ENCODE results near the gene DNAH10. TPM values are rescaled to one million over a fixed set of nuclear protein-coding genes. Genes with fewer than 3 reads are reported as not detected.

DNAH10 gene, protein sequence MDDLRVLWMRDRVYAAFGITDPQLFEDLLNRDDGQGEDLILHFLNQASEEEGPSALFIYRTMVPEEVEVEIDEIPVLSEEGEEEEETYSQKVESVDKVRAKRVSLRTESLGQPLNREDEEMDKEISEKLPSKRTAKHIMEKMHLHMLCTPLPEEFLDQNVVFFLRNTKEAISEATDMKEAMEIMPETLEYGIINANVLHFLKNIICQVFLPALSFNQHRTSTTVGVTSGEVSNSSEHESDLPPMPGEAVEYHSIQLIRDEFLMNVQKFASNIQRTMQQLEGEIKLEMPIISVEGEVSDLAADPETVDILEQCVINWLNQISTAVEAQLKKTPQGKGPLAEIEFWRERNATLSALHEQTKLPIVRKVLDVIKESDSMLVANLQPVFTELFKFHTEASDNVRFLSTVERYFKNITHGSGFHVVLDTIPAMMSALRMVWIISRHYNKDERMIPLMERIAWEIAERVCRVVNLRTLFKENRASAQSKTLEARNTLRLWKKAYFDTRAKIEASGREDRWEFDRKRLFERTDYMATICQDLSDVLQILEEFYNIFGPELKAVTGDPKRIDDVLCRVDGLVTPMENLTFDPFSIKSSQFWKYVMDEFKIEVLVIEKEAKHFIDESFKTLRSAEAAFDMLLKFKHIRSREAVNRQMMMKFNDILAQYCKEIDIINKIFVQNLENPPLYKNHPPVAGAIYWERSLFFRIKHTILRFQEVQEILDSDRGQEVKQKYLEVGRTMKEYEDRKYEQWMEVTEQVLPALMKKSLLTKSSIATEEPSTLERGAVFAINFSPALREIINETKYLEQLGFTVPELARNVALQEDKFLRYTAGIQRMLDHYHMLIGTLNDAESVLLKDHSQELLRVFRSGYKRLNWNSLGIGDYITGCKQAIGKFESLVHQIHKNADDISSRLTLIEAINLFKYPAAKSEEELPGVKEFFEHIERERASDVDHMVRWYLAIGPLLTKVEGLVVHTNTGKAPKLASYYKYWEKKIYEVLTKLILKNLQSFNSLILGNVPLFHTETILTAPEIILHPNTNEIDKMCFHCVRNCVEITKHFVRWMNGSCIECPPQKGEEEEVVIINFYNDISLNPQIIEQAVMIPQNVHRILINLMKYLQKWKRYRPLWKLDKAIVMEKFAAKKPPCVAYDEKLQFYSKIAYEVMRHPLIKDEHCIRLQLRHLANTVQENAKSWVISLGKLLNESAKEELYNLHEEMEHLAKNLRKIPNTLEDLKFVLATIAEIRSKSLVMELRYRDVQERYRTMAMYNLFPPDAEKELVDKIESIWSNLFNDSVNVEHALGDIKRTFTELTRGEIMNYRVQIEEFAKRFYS (N-terminal part only)
- 0.16 and 0.29 TPM in 2 replicates for total RNA-seq
- long read RNA-seq, result 0 reads

DNA sequence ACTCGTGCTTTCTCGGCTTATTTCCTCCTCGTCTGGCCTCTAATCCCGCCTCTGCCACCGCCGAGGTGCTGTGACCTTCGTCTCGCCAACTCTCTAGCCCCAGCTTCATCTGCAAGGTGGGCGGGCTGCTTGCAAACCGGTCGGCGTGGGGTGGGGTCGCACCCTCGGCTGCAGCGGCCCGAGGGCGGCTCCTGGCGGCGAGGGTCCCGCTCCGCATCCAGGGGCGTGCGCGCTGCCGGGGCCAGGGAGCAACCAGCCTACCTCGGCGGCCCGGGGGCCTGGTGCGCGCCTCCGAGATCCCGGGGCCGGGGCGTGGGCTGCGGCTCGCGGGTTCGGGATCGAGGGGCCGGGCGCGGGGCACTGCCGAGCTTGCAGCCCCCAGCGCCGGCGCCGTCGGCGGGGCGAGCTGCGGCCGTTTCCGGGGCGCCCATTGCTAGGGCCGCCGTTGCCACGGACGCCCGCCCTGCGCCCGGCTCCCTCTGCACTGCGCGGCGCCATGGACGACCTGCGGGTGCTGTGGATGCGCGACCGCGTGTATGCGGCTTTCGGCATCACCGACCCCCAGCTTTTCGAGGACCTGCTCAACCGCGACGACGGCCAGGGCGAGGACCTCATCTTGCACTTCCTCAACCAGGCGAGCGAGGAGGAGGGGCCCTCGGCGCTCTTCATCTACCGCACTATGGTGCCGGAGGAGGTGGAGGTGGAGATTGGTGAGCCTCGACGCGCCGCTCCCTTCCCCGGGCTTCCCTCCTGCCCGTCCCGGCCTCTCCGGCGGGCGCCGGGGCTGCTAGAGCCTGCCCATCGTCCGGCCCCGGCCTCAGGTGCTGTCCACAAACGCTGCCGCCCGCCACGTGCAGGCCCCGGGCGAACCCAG lies at the start of gene DNAH10:
Gene DNAH10 (plus strand): TSS at position 461 of the 874 bp plus-strand sequence. CDS start 36 bp downstream, at position 497.
- Mint-ChIP-seq H3K27ac (ENCODE audit: unreplicated experiment) (no peak within 1 kb of the TSS), H3K36me3 (ENCODE audit: unreplicated experiment) (peaks cover 10% of the 10 kb centered on the region), H3K9me3 (ENCODE audit: unreplicated experiment) (no peaks in the 10 kb centered on the region), H3K27me3 (ENCODE audit: unreplicated experiment) (peaks cover 6% of the 10 kb centered on the region), H3K4me3 (ENCODE audit: unreplicated experiment) (peak within 1 kb of the TSS; percentile 65), H3K4me1 (ENCODE audit: unreplicated experiment) (peaks cover 19% of the 10 kb centered on the region)
- TF ChIP-seq, protein P1, sequence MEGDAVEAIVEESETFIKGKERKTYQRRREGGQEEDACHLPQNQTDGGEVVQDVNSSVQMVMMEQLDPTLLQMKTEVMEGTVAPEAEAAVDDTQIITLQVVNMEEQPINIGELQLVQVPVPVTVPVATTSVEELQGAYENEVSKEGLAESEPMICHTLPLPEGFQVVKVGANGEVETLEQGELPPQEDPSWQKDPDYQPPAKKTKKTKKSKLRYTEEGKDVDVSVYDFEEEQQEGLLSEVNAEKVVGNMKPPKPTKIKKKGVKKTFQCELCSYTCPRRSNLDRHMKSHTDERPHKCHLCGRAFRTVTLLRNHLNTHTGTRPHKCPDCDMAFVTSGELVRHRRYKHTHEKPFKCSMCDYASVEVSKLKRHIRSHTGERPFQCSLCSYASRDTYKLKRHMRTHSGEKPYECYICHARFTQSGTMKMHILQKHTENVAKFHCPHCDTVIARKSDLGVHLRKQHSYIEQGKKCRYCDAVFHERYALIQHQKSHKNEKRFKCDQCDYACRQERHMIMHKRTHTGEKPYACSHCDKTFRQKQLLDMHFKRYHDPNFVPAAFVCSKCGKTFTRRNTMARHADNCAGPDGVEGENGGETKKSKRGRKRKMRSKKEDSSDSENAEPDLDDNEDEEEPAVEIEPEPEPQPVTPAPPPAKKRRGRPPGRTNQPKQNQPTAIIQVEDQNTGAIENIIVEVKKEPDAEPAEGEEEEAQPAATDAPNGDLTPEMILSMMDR (IDR thresholded peaks at IDR 0.05), result peak; percentile 60
- no peak for DNase-seq (ENCODE audit: extremely low spot score, unreplicated experiment)

DNA sequence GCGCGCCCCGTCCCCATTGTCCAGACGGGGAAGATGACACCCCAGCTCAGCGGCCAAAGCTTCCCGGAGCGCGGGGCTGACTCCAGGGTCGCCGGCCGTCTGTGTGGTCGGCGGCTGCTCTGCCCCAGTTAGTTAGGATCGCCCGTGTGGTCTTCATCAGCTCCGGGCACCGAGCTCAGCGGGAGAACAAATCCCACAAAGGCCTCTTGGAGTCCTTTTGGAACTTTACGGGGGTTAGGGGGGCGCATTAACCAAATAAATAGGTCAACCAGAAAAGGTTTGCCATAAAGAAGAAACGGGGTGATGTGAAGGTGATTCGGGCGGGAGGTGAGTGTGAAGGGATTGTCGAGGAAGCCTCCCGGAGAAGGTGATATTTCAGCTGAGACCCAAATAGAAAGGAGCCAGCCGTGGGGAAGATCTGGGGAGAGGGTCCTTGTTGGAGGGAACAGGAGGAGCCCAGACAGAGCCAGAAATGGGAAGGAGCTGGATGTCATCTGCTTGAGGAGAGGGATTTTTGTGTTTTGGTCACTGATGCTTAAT lies 49.3 kb upstream of the DNAH10 start:
- no peaks in the 10 kb centered on the region for H3K27me3 Mint-ChIP-seq (ENCODE audit: unreplicated experiment)
- peaks cover 35% of the 10 kb centered on the region for H3K4me1 Mint-ChIP-seq (ENCODE audit: unreplicated experiment)
- H3K36me3 Mint-ChIP-seq (ENCODE audit: unreplicated experiment), result no peaks in the 10 kb centered on the region
- TF ChIP-seq, protein P1 (IDR thresholded peaks at IDR 0.05), result no peak
- no peak for DNase-seq (ENCODE audit: extremely low spot score, unreplicated experiment)
- peak overlapping the region; percentile 42 for H3K27ac Mint-ChIP-seq (ENCODE audit: unreplicated experiment)
- H3K4me3 Mint-ChIP-seq (ENCODE audit: unreplicated experiment), result peak overlapping the region; percentile 87
- no peaks in the 10 kb centered on the region for H3K9me3 Mint-ChIP-seq (ENCODE audit: unreplicated experiment)

DNA sequence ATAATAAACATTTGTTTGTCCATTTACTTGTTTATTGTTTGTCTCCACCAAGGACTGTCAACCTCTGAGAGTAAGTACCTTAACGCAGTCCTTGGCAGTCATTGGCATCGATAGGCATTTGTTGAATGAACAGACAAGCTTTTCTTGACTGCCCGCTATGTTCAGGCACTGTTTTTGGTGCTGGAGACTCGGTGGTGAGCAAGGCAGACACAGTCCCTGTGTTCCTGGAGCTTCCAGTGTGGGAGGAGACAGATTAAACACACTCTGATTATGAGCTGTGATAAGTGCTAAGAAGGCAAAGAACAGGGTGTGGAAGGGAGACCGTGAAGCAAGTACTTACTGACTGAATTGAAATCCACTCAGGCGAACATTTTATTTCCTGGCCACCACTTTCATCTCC lies 48.7 kb upstream of the DNAH10 start:
- H3K9me3 Mint-ChIP-seq (ENCODE audit: unreplicated experiment), result no peaks in the 10 kb centered on the region
- H3K36me3 Mint-ChIP-seq (ENCODE audit: unreplicated experiment), result no peaks in the 10 kb centered on the region
- no peaks in the 10 kb centered on the region for H3K27me3 Mint-ChIP-seq (ENCODE audit: unreplicated experiment)
- DNase-seq (ENCODE audit: extremely low spot score, unreplicated experiment), result no peak
- no peak overlapping the region for H3K27ac Mint-ChIP-seq (ENCODE audit: unreplicated experiment)
- peaks cover 35% of the 10 kb centered on the region for H3K4me1 Mint-ChIP-seq (ENCODE audit: unreplicated experiment)
- TF ChIP-seq, protein P1 (IDR thresholded peaks at IDR 0.05), result no peak
- peak overlapping the region; percentile 87 for H3K4me3 Mint-ChIP-seq (ENCODE audit: unreplicated experiment)

DNA sequence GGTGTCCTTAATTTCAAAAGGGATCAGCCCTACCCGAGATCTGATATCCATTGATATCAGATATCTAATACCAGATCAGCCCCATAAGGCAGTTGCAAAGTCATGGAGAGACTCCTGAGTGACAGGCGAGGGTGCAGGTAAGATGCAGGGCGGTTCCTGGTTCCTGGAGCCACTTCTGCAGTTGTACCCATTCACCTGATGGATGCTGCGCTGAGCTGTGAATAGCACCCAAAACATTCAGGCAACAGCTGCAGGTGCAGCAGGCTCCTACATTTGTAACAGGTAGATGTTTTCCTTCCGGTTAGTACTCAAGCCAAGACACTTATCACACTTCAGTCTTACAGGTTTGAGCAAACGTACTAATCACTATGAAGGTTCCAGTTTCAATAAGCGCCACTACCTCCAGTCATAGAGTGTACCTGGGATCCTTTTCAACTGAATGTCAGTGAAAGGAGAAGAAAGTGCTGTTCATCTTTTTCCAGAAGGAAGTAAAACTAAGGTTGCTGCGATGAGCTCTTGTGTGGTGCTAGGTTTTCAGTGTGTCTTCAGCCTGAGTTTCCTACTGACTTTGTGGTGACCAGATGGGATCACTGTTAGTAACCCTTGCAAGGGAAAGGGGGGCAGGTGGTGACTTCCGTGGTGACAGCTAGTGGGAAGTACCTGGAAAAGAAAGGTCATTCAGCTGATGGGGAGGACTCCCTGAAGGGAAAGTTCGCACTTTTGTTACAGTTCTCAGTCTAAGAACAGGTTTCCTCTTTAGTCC lies 48.1 kb upstream of the DNAH10 start:
- no peaks in the 10 kb centered on the region for H3K27me3 Mint-ChIP-seq (ENCODE audit: unreplicated experiment)
- peak overlapping the region; percentile 87 for H3K4me3 Mint-ChIP-seq (ENCODE audit: unreplicated experiment)
- TF ChIP-seq, protein P1 (IDR thresholded peaks at IDR 0.05), result no peak
- H3K9me3 Mint-ChIP-seq (ENCODE audit: unreplicated experiment), result no peaks in the 10 kb centered on the region
- H3K36me3 Mint-ChIP-seq (ENCODE audit: unreplicated experiment), result no peaks in the 10 kb centered on the region
- H3K27ac Mint-ChIP-seq (ENCODE audit: unreplicated experiment), result no peak overlapping the region
- no peak for DNase-seq (ENCODE audit: extremely low spot score, unreplicated experiment)
- H3K4me1 Mint-ChIP-seq (ENCODE audit: unreplicated experiment), result peaks cover 35% of the 10 kb centered on the region

Data from osteocyte (in vitro differentiated cells).